ENCODE measurements around the gene KISS1R. TPM values are rescaled to one million over a fixed set of nuclear protein-coding genes. Genes with fewer than 3 reads are reported as not detected.

KISS1R gene
- polyA plus RNA-seq, 1 experiment: not detected

DNA sequence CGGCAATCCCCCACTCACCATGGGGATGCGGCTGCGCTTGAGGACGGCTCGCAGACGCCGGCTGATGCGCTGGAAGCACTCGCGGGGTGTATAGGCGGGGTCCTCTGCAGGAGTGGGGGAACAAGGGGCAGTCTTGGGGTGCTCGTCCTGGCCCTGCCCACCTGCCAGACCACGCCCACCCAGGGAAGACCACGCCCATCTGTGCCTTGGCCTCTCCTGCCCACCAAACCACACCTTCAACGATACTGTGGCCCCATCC lies 17.2 kb upstream of the KISS1R start:
- H3K36me3 ChIP-seq (ENCODE audit: control insufficient read depth, insufficient read depth, low read length): peaks cover 25% of the 10 kb centered on the region
- H3K4me3 ChIP-seq (ENCODE audit: low read depth, low read length): no peak overlapping the region
- TF ChIP-seq, protein P1, sequence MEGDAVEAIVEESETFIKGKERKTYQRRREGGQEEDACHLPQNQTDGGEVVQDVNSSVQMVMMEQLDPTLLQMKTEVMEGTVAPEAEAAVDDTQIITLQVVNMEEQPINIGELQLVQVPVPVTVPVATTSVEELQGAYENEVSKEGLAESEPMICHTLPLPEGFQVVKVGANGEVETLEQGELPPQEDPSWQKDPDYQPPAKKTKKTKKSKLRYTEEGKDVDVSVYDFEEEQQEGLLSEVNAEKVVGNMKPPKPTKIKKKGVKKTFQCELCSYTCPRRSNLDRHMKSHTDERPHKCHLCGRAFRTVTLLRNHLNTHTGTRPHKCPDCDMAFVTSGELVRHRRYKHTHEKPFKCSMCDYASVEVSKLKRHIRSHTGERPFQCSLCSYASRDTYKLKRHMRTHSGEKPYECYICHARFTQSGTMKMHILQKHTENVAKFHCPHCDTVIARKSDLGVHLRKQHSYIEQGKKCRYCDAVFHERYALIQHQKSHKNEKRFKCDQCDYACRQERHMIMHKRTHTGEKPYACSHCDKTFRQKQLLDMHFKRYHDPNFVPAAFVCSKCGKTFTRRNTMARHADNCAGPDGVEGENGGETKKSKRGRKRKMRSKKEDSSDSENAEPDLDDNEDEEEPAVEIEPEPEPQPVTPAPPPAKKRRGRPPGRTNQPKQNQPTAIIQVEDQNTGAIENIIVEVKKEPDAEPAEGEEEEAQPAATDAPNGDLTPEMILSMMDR (IDR thresholded peaks at IDR 0.05; ENCODE audit: insufficient read depth, low read depth, low read length): no peak
- no peak for DNase-seq (ENCODE audit: low read depth)
- CTCF ChIA-PET: interaction anchor here (1.2 kb wide), 1 partner anchor 10 kb away, joined by 3 read pairs; no protein-coding TSS in a partner anchor
- POLR2A ChIA-PET: no interaction called here
- H3K27me3 ChIP-seq (ENCODE audit: control insufficient read depth, insufficient read depth, low read length): no peaks in the 10 kb centered on the region

DNA sequence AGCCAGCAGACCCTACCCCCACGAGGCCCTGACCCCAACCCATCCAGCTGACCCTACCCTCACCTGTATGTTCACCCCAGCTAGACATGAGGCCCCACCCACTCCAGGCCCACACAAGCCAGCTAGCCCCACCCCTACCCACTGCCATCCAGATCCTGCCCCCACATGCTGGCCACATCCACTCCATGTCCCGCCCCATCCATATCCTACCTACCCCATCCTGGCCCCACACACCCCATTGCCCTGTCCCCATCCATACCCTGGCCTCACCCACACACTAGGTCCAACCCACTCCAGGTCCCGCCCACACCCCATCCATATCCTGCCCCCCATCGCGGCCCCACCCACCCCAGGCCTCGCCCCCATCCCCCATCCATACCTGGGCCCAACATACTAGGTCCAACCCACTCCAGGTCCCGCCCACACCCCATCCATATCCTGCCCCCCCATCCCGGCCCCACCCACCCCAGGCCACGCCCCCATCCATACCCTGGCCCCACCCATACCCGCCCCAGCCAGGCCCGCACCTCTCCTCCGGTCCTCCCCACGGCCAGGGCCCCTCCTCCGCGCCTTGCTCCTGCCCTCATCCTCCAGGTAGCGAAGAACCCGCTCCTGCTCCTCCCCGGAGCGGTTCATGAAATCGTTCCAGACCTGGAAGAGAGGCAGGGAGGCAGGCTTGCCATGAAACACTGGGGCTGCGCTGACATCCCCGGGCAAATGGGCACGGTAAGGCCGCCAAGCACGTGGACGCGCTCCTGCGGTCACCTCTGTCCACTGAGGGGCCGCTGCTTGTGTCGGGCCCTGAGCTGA lies 16.6 kb upstream of the KISS1R start:
- no peak overlapping the region for H3K4me3 ChIP-seq (ENCODE audit: low read depth, low read length)
- CTCF ChIA-PET: interaction anchor here (1.2 kb wide), 1 partner anchor 9 kb away, joined by 3 read pairs; no protein-coding TSS in a partner anchor
- no peaks in the 10 kb centered on the region for H3K27me3 ChIP-seq (ENCODE audit: control insufficient read depth, insufficient read depth, low read length)
- POLR2A ChIA-PET: no interaction called here
- TF ChIP-seq, protein P1 (IDR thresholded peaks at IDR 0.05; ENCODE audit: insufficient read depth, low read depth, low read length): no peak
- H3K36me3 ChIP-seq (ENCODE audit: control insufficient read depth, insufficient read depth, low read length): peaks cover 25% of the 10 kb centered on the region
- DNase-seq (ENCODE audit: low read depth): no peak

DNA sequence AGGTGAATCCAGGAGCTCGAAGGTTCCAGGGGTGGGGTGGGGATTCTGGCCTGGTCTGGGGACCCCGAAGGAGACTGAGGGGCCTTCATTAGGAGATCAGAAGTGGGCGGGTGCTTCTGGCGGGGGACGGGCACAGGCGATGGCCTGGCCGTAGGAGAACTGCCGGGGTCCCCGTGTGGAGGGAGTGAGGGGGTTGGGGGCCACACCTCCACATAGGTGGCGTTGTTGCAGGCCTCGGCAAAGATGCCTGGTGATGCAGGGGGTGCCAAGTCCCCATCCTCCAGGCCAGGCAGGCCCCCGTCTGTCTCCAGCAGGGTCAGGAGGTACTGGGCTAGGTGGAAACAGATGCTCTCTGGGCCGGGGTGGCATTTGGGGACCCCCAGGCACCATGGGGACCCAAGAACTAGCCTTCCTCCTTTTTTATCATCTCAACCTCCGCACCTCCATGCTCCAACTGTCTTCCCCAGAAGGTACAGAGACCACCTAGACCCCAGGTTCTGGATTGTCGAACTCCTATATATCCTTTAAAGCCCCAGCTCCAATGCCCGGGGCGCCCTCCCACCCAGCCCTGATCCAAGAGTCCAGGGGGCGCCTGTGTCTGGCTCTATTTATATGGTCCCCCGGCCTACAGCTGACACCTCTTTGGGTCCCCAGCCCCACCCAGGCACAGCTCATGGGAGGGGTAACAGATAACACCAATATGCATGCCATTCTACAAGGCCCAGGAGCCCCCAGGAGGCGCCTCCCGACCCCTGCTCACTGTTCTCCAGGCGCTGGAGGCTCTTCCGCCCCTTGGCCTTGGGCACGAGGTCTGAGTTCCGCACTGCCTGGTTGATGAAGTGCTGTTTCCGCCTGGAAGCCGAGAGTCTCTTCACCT lies 15.7 kb upstream of the KISS1R start:
- ChIA-PET CTCF (no interaction called here), POLR2A (no interaction called here)
- TF ChIP-seq, protein P1 (IDR thresholded peaks at IDR 0.05; ENCODE audit: insufficient read depth, low read depth, low read length): no peak
- Histone ChIP-seq H3K4me3 (ENCODE audit: low read depth, low read length) (no peak overlapping the region), H3K27me3 (ENCODE audit: control insufficient read depth, insufficient read depth, low read length) (no peaks in the 10 kb centered on the region), H3K36me3 (ENCODE audit: control insufficient read depth, insufficient read depth, low read length) (peaks cover 25% of the 10 kb centered on the region)
- no peak for DNase-seq (ENCODE audit: low read depth)

DNA sequence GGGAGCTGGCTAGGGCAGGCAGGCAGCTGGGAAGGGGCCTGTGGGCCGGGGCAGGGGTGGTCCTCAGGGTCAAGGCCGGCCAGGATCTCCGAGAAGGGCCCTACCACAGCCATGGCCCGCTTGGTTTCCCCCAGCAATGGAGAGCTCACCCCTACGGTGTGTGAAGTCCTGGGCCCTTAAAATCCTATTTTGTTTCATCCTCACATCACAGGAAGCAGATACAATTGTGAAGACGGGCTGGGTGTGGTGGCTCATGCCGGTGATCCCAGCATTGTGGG lies 15.1 kb upstream of the KISS1R start:
- TF ChIP-seq, protein P1 (IDR thresholded peaks at IDR 0.05; ENCODE audit: insufficient read depth, low read depth, low read length): no peak
- POLR2A ChIA-PET: no interaction called here
- CTCF ChIA-PET: no interaction called here
- DNase-seq (ENCODE audit: low read depth): no peak
- H3K36me3 ChIP-seq (ENCODE audit: control insufficient read depth, insufficient read depth, low read length): peaks cover 22% of the 10 kb centered on the region
- H3K27me3 ChIP-seq (ENCODE audit: control insufficient read depth, insufficient read depth, low read length): no peaks in the 10 kb centered on the region
- no peak overlapping the region for H3K4me3 ChIP-seq (ENCODE audit: low read depth, low read length)

DNA sequence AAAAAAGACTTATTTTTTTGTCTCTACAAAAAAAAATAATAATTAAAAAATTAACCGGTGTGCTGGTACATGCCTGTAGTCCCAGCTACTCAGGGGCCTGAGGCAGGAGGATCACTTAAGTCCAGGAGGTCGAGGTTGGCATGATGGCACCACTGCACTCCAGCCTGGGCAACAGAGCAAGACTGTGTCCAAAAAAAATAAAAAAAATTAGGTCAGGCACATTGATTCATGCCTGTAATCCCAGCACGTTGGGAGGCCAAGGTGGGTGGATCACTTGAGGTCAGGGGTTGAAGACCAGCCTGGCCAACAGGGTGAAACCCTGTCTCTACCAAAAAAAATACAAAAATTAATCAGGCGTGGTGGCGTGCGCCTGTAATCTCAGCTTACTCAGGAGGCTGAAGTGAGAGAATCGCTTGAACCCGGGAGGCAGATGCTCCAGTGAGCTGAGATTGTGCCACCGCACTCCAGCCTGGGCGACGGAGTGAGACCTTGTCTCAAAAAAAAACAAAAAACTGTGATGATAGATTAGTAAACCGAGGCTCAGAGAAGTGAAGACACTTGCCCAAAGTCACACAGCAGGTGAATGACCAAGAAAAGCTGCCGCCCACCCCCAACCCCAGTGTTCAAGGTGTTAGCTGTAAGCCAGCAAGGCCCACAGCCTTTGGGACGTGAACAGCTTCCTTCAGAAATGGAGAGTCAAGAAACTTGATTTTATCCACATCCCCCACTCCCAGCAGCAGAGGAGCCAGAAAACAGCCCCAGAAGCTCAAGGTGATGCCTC lies 14.5 kb upstream of the KISS1R start:
- POLR2A ChIA-PET: no interaction called here
- H3K4me3 ChIP-seq (ENCODE audit: low read depth, low read length): no peak overlapping the region
- DNase-seq (ENCODE audit: low read depth): no peak
- no peaks in the 10 kb centered on the region for H3K27me3 ChIP-seq (ENCODE audit: control insufficient read depth, insufficient read depth, low read length)
- TF ChIP-seq, protein P1 (IDR thresholded peaks at IDR 0.05; ENCODE audit: insufficient read depth, low read depth, low read length): no peak
- CTCF ChIA-PET: interaction anchor here (0.9 to 1.2 kb wide), 2 partner anchors 38 to 342 kb away, joined by 3 read pairs; no protein-coding TSS in a partner anchor
- peaks cover 21% of the 10 kb centered on the region for H3K36me3 ChIP-seq (ENCODE audit: control insufficient read depth, insufficient read depth, low read length)

Data from BJ (cell line).